ENCODE results near the gene PER1.

PER1 gene

GRCh38 chr17:8152112-8152775 is at the start of gene PER1:
TSS of gene PER1 (minus strand) at chr17:8152404. CDS start at chr17:8150706, 1,698 bp downstream.
- peak; percentile 95 for DNase-seq (ENCODE audit: low spot score)
- no peak for TF ChIP-seq CTCF (IDR thresholded peaks at IDR 0.05; ENCODE audit: extremely low read depth, insufficient read depth, missing control alignments)
- in situ Hi-C loops (cut with MboI; ENCODE audit: low pct_unique_long_range_greater_than_20kb, low sequenced_read_pairs, unreplicated experiment): no loop called here

GRCh38 chr17:8192070-8192815 is 40.0 kb upstream of the PER1 start:
- no peak for TF ChIP-seq CTCF (IDR thresholded peaks at IDR 0.05; ENCODE audit: extremely low read depth, insufficient read depth, missing control alignments)
- in situ Hi-C loops (cut with MboI; ENCODE audit: low pct_unique_long_range_greater_than_20kb, low sequenced_read_pairs, unreplicated experiment): no loop called here
- peak; percentile 72 for DNase-seq (ENCODE audit: low spot score)

GRCh38 chr17:8190506-8190905 is 38.3 kb upstream of the PER1 start:
- TF ChIP-seq CTCF (IDR thresholded peaks at IDR 0.05; ENCODE audit: extremely low read depth, insufficient read depth, missing control alignments): no peak
- in situ Hi-C loops (cut with MboI; ENCODE audit: low pct_unique_long_range_greater_than_20kb, low sequenced_read_pairs, unreplicated experiment): no loop called here
- no peak for DNase-seq (ENCODE audit: low spot score)

- peak; percentile 94 for DNase-seq (ENCODE audit: low spot score)
- peak; percentile 26 for TF ChIP-seq CTCF (IDR thresholded peaks at IDR 0.05; ENCODE audit: extremely low read depth, insufficient read depth, missing control alignments)
- in situ Hi-C loops (cut with MboI; ENCODE audit: low pct_unique_long_range_greater_than_20kb, low sequenced_read_pairs, unreplicated experiment): no loop called here
Observed at GRCh38 chr17:8189711-8190477, 37.7 kb upstream of the PER1 start, which contains the start of gene BORCS6. TSS of gene BORCS6 (minus strand) at chr17:8190180. CDS start at chr17:8190140, 40 bp downstream.

GRCh38 chr17:8189041-8189710 is 37.0 kb upstream of the PER1 start:
- in situ Hi-C loops (cut with MboI; ENCODE audit: low pct_unique_long_range_greater_than_20kb, low sequenced_read_pairs, unreplicated experiment): no loop called here
- TF ChIP-seq CTCF (IDR thresholded peaks at IDR 0.05; ENCODE audit: extremely low read depth, insufficient read depth, missing control alignments): no peak
- no peak for DNase-seq (ENCODE audit: low spot score)

GRCh38 chr17:8188263-8188839 is 36.1 kb upstream of the PER1 start:
- in situ Hi-C loops (cut with MboI; ENCODE audit: low pct_unique_long_range_greater_than_20kb, low sequenced_read_pairs, unreplicated experiment): no loop called here
- no peak for TF ChIP-seq CTCF (IDR thresholded peaks at IDR 0.05; ENCODE audit: extremely low read depth, insufficient read depth, missing control alignments)
- DNase-seq (ENCODE audit: low spot score): no peak
